GM11168 (cell line): ENCODE data around the gene SPDYE4.

Experiments used
- in situ Hi-C: fragments of 300-500 bp; cut with MboI; formaldehyde crosslinking; loops from one replicate; pipeline ENCODE4 v1.12.0; 2022; ENCODE audit warnings: low sequenced_read_pairs; ENCODE audit not compliant: unreplicated experiment

SPDYE4 gene

DNA sequence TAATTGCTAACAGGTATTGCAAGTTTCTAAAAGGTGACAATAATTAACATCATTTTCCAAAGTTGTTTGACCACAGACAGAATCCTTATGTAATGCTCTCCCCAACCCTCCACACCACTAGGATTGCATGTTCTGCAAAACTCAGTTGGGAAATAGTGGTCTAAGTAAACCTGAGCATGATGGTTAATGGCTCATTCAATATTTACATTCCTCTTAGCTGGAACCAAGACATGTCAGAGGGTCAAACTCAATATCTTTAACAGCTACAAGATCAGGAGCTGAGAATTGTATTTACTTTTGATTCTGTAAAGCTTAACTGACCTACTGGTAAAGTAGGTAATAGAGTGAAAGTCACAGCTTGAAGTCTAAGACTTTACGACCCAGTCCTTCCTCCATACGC, 30.7 kb upstream of the SPDYE4 start:
- in situ Hi-C loops, result no loop called here

- in situ Hi-C loops, result no loop called here
These were observed 27.4 kb upstream of the SPDYE4 start for GRCh38 chr17:8785547-8786413.

- in situ Hi-C loops, result no loop called here
These were observed 23.8 kb upstream of the SPDYE4 start for GRCh38 chr17:8782176-8782575.

GRCh38 chr17:8781776-8782175, 23.4 kb upstream of the SPDYE4 start:
- in situ Hi-C loops, result no loop called here

DNA sequence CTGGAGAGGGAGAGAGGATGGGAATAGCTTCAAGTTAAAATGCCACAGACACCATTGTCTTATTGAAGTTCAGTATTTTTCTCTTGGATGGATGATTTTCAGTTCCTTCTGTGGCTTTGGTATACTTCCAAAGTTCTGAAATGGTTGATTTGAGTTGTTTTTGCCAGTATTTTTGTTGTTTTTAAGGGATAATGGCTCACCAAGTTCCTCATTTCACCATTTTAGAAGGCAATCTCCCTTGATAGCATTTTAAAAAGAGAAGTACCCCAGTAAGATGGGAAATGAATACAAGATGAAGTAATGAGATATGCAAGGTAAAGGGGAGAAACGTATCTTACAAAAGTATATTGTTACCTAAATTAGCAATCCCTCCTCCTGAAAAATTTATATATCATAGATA, 18.5 kb upstream of the SPDYE4 start:
- in situ Hi-C loops, result no loop called here

DNA sequence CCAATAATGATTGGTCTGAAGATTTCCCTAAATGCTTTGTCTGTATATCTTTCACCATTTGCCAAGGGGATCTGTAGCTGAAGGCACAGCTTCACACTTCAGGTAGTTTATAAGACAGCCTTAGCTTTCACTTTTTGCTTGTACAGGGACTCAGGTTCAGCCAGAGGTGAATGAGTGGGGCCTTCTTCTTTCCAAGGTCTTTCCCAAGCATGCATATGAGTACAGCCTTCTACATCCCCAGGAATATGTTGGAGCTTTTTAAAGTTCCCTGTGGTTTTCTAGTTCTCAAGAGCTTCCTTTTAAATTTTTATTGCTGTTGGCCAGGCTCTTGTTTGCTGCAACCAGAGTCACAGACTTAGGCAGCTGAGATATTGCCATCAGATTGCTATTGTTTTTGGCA, 17.9 kb upstream of the SPDYE4 start:
- in situ Hi-C loops, result no loop called here

DNA sequence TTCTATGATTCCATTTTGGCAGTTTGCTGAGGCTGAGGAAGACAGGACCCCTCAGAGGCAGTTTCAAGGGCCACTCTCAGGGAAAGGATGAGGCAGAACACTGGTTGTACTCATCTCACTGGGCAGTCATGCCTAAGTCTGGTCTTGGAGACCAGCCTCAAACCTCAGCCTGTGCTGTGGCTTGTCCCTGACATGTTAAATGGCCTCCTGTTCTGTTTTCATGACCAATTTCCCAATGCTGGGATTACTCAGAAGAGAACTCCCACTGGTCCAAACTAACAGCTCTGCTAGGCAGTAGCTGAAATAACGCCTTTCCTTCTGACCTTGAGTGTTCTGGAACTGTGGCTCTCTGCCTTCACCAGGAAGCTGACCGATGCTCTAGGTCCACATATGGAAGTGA, 8.4 kb upstream of the SPDYE4 start:
- in situ Hi-C loops, result no loop called here

GRCh38 chr17:8762012-8762411, 3.7 kb upstream of the SPDYE4 start:
- in situ Hi-C loops, result no loop called here

GRCh38 chr17:8757189-8757588, 1.2 kb downstream of the SPDYE4 start:
- in situ Hi-C loops, result no loop called here

DNA sequence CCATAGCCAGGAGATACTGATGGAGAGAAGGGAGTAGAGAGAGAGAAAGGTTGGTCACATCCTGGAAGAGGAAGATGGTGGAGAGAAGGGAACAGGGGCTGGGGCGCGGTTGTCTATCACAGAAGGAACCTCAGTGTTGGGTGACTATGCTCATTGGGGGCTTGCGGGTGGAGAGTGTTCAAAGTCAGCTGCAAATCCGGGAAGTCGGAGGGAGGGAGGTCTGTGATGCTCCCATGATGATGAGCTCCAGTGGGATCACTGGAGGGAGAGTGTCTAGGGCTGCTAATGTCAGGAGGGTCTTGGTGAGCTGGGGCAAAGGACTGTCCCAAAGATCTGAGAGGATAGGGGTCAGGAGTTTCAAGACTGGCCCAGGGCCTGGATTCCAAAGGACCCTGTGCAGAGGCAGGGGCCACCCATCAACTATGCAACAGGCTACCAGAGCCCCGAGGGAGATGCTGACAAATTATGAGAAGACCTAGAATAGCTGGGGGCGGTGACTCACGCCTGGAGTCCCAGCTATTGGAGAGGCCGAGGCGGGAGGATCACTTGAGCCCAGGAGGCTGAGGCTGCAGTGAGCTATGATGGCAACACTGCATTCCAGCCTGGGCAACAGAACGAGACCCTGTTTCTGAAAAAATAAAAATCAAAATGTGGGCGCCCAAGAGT, 2.6 kb downstream of the SPDYE4 start:
- in situ Hi-C loops, result no loop called here

GRCh38 chr17:8754890-8755289, 3.5 kb downstream of the SPDYE4 start:
- in situ Hi-C loops, result no loop called here

- in situ Hi-C loops, result no loop called here
These were observed 4.3 kb downstream of the SPDYE4 start for GRCh38 chr17:8753976-8754440.

- in situ Hi-C loops, result no loop called here
These were observed 5.0 kb downstream of the SPDYE4 start for GRCh38 chr17:8753136-8753975.

DNA sequence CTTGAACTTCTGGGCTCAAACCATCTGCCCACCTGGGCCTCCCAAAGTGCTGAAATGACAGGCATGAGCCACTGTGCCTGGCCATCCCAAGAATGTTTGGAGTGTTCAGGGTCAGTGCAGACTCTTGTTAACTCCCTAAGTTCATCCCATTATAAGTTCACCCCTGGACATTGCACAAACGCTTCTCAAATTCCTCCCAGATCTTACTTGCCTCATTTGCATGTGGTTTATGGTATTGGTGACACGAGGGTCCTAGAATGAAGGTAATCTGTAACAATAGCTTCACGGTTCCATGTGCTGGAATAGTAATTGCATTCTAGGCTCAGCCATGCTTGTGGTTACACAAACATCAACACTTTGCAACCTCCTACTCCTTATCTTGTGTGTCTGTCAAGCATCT, 8.7 kb downstream of the SPDYE4 start:
- in situ Hi-C loops, result loop anchor here (5.0 kb wide), 1 partner anchor 337 kb away; no protein-coding TSS in a partner anchor

DNA sequence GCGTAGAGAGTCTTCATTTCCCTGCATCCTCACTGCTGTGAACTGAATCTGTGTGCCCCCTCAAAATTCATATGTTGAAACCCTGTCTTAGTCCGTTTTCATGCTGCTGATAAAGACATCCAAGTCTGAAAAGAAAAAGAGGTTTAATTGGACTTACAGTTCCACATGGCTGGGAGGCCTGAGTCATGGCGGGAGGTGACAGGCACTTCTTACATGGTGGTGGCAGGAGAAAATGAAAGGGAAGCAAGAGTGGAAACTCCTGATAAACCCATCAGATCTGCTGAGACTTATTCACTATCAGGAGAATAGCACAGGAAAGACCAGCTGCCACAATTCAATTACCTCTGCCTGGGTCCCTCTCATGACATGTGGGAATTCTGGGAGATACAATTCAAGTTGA, 10.6 kb downstream of the SPDYE4 start:
- in situ Hi-C loops, result loop anchor here (5.0 kb wide), 1 partner anchor 335 kb away; no protein-coding TSS in a partner anchor

DNA sequence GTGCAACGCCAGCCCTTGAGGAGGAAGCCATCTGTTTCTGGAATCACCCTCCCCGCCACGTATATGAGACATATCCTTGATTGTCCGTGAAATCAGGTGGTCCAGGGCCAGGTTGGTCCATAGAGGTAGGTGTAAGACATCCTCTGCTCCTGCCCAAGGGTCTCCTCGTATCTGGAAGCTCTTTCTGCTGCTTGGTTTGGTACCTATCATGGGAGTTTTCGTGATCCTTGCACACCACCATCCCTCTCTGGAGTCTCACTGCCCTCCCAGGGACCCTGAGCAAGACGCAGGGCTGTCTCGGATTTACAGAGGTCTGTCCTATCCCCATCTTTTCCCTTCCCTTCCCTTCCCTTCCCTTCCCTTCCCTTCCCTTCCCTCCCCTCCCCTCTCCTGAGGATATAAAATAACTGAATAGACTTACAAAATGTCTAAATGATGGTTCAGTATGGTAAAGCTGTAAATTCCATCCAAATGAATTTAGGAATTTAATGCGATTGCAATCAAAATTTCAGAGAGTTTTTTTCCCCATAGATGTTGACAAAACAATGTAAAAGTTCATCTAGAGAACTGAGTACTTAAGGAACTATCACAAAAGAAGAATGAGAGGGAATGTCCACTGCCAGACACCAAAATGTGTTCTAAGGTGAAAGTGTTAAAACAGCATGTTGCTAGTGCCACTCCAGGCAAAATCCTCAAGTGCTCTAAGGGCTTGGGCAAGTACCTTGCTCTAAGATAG, 11.7 kb downstream of the SPDYE4 start:
- in situ Hi-C loops, result loop anchor here (5.0 kb wide), 1 partner anchor 334 kb away; no protein-coding TSS in a partner anchor

DNA sequence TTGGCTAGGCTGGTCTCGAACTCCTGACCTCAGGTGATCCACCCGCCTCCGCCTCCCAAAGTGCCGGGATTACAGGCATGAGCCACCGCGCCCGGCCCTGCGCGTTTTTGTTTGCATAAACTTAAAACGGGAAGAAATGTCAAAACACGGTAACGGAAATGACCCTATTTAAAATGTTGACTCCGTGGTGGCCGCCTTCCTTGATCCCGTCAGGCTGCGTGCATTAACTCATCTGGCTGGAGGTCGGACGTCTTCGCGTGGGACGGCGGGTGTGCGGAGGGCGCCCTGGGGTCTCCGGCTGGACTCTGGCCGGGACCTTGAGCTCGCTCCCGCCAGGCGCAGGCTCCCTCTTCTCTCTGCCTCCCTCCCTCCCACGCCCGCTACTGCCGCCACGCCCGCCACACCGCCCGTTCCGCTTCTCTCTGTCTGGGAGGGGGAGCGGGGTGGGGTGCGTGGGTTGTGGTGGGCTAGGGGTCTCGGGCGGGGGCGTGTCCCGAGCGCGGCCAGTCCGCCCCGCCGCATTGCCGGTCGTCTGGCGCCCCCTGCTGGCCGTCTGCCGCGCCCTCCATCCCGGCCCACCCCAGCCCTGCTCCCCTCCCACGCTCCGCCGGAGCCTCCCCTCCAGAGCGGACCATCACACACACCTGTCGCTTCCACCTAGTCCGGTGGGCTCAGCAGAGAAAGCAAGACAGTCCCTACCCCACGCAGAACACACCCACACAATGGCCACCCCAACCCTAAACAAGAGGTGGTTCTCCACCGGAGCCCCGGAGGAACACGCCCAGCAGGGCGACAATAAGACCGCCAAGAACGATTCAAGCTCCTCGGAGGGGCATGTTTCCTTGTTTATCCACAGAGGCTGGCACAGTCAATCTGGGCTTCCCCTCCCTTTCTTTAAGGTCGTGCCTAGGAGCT, 12.5 kb downstream of the SPDYE4 start:
- in situ Hi-C loops, result loop anchor here (5.0 kb wide), 1 partner anchor 334 kb away; no protein-coding TSS in a partner anchor

DNA sequence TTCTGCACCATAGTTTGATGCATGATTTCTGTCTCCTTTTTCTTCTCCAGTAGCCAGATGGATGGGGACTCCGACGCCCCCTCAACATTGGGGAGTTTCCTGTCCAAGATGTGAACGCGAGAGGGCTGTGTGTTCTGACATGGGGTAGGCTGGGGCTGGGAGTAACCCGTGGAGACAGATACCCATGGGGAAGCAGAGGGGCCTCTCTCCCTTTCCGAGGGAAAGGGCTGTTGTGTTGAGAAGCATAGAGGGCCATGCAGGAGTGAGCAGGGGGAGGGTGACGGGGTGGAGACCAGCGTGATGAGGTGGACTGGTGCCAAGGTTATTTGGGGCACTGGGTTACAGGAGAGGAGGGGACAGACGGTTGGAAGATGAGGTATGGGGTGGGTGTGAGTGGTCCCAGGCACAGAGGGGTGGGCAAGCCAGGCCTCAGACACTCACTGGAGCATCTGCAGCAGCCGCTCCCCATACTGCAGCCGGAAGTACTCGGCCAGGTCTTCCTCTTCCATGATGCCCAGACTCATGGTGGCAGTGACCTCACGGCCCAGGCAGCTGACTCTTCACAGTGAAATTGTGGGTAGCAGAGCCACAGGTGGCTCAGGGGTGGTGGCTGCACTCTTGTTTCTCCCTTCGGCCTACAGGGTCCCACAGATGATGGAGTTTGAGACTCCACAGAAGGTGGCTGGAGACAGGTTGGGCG, 14.1 kb downstream of the SPDYE4 start:
- in situ Hi-C loops, result no loop called here
